ENCODE data around the gene ASB8.
"Not testable (repeated sequence)": the region's sequence is repeated elsewhere in the genome, so short reads cannot be mapped to it uniquely, and the experiment has no call there.

ASB8 gene

GRCh38 chr12:48182631-48183030, 25.3 kb upstream of the ASB8 start:
- no peak for FAIRE-seq

- FAIRE-seq = no peak
Measured at GRCh38 chr12:48180857-48181495, 23.7 kb upstream of the ASB8 start.

- no peak for FAIRE-seq
Measured at GRCh38 chr12:48180424-48180823, 23.1 kb upstream of the ASB8 start.

- no peak for FAIRE-seq
Measured at GRCh38 chr12:48179466-48179865, 22.2 kb upstream of the ASB8 start.

- FAIRE-seq = no peak
Measured at GRCh38 chr12:48177982-48178381, 20.7 kb upstream of the ASB8 start.

GRCh38 chr12:48176417-48176751, 19.1 kb upstream of the ASB8 start:
- FAIRE-seq = no peak

GRCh38 chr12:48175613-48176416, 18.5 kb upstream of the ASB8 start:
- no peak for FAIRE-seq

GRCh38 chr12:48169011-48169410, 11.7 kb upstream of the ASB8 start:
- no peak for FAIRE-seq

- FAIRE-seq = peak; percentile 75
Measured at GRCh38 chr12:48165089-48165981, 8.0 kb upstream of the ASB8 start.

- no peak for FAIRE-seq
Measured at GRCh38 chr12:48164451-48164850, 7.1 kb upstream of the ASB8 start.

GRCh38 chr12:48163150-48163747, 5.9 kb upstream of the ASB8 start:
- no peak for FAIRE-seq

GRCh38 chr12:48160807-48161206, 3.5 kb upstream of the ASB8 start:
- FAIRE-seq = no peak

- no peak for FAIRE-seq
Measured at GRCh38 chr12:48160046-48160445, 2.7 kb upstream of the ASB8 start.

GRCh38 chr12:48157889-48158370, 615 bp upstream of the ASB8 start:
- FAIRE-seq = no peak

- no peak for FAIRE-seq
Measured at GRCh38 chr12:48156652-48157017, 680 bp downstream of the ASB8 start.

- FAIRE-seq = not testable (repeated sequence)
Measured at GRCh38 chr12:48155786-48156185, 1.5 kb downstream of the ASB8 start.

GRCh38 chr12:48151103-48151771, 6.1 kb downstream of the ASB8 start:
- no peak for FAIRE-seq

GRCh38 chr12:48145981-48146380, 11.3 kb downstream of the ASB8 start:
- FAIRE-seq = no peak

GRCh38 chr12:48143898-48144297, 13.4 kb downstream of the ASB8 start:
- FAIRE-seq = no peak

- no peak for FAIRE-seq
Measured at GRCh38 chr12:48142818-48143674, 14.3 kb downstream of the ASB8 start.

GRCh38 chr12:48135027-48135426, 22.3 kb downstream of the ASB8 start:
- FAIRE-seq = no peak
